IMR-90 (cell line): ENCODE results near the gene DAPK1. TPM values are rescaled to one million over a fixed set of nuclear protein-coding genes. Genes with fewer than 3 reads are reported as not detected.

ENCODE experiments used
- ATAC-seq: fragments of 200-7000 bp; cut with Tn5 transposase; 2 replicates; pipeline ENCODE4 v1.9.1; 2020; ENCODE audit warnings: low read depth, mild to moderate bottlenecking, moderate library complexity
- BruUV-seq: library from RNA; stranded (reverse); fragments of 400-500 nt; replicated peaks from 2 replicates; lab custom pipeline; 2021; lab: Mats Ljungman, UMichigan
- CTCF ChIA-PET: fragments of 300-600 bp; formaldehyde crosslinking; extraction: SDS; loops from one replicate; lab custom pipeline; 2021; ENCODE audit warnings: antibody characterized with exemption; lab: Yijun Ruan, JAX
- POLR2A ChIA-PET: fragments of 300-600 bp; sonication (Branson Sonifier 250); formaldehyde crosslinking; loops from one replicate; lab custom pipeline; 2022; ENCODE audit warnings: antibody characterized with exemption; ENCODE audit not compliant: unreplicated experiment; lab: Charles Lee
- DNase-seq: peaks from one replicate; pipeline ENCODE4 v3.0.0; 2013
- H2AFZ ChIP-seq: replicated peaks from 2 replicates; pipeline ENCODE3; 2013; ENCODE audit warnings: low read length, mild to moderate bottlenecking; ENCODE audit not compliant: poor library complexity
- H2AK5ac ChIP-seq: 2 replicates; pipeline ENCODE4 v1.6.1; 2013; ENCODE audit warnings: low read depth, low read length, inconsistent platforms
- H2AK9ac ChIP-seq: replicated peaks from 2 replicates; pipeline ENCODE3; 2013; ENCODE audit warnings: mild to moderate bottlenecking, low read depth, low read length, moderate library complexity; ENCODE audit not compliant: poor library complexity
- H2BK120ac ChIP-seq: 2 replicates; pipeline ENCODE4 v1.6.1; 2013; ENCODE audit warnings: low read depth, low read length, inconsistent platforms
- H2BK15ac ChIP-seq: 3 replicates; pipeline ENCODE4 v1.6.1; 2013; ENCODE audit warnings: low read depth, low read length, inconsistent platforms
- H2BK20ac ChIP-seq: 2 replicates; pipeline ENCODE4 v1.6.1; 2013; ENCODE audit warnings: low read depth, mild to moderate bottlenecking, inconsistent platforms, low read length, moderate library complexity
- H2BK5ac ChIP-seq: 2 replicates; pipeline ENCODE4 v1.6.1; 2013; ENCODE audit warnings: mild to moderate bottlenecking, low read depth, low read length, inconsistent platforms; ENCODE audit not compliant: poor library complexity, severe bottlenecking
- H3K14ac ChIP-seq: replicated peaks from 2 replicates; pipeline ENCODE4 v1.6.1; 2013; ENCODE audit warnings: low read depth, low read length, inconsistent platforms
- H3K18ac ChIP-seq: 2 replicates; pipeline ENCODE4 v1.6.1; 2013; ENCODE audit warnings: low read depth, low read length, control low read depth
- H3K23ac ChIP-seq: 2 replicates; pipeline ENCODE4 v1.6.1; 2013; ENCODE audit warnings: low read depth, low read length, inconsistent platforms
- H3K27ac ChIP-seq: 2 replicates; pipeline ENCODE4 v1.5.1; 2013; ENCODE audit warnings: mild to moderate bottlenecking, control low read depth, low read length; ENCODE audit not compliant: insufficient read depth
- H3K27me3 ChIP-seq: 2 replicates; pipeline ENCODE4 v1.6.1; 2013; ENCODE audit warnings: low read length; ENCODE audit not compliant: control insufficient read depth, insufficient read depth
- H3K36me3 ChIP-seq: 2 replicates; pipeline ENCODE4 v1.6.1; 2013; ENCODE audit warnings: low read length, mixed read lengths; ENCODE audit not compliant: control insufficient read depth, insufficient read depth
- H3K4ac ChIP-seq: 2 replicates; pipeline ENCODE4 v1.6.1; 2013; ENCODE audit warnings: low read depth, low read length, inconsistent platforms
- H3K4me1 ChIP-seq: 2 replicates; pipeline ENCODE4 v1.6.1; 2013; ENCODE audit warnings: low read length, mixed read lengths; ENCODE audit not compliant: control insufficient read depth, insufficient read depth
- H3K4me2 ChIP-seq: 2 replicates; pipeline ENCODE4 v1.6.1; 2013; ENCODE audit warnings: low read depth, mild to moderate bottlenecking, control low read depth, low read length, moderate library complexity
- H3K4me3 ChIP-seq: 2 replicates; pipeline ENCODE4 v1.5.1; 2013; ENCODE audit warnings: low read depth, mild to moderate bottlenecking, control low read depth, low read length, moderate library complexity; ENCODE audit not compliant: insufficient read depth
- H3K56ac ChIP-seq: 2 replicates; pipeline ENCODE4 v1.6.1; 2013; ENCODE audit warnings: low read length, inconsistent platforms; ENCODE audit not compliant: insufficient read depth; ENCODE audit errors: extremely low read depth
- H3K79me1 ChIP-seq, 2 experiments: 2 replicates each; pipeline ENCODE4 v1.6.1; 2013; ENCODE audit warnings: low read length in 2 of 2, inconsistent platforms in 1 of 2, low read depth in 1 of 2
- H3K9ac ChIP-seq: 2 replicates; pipeline ENCODE4 v1.6.1; 2013; ENCODE audit warnings: low read depth, low read length, control low read depth
- H3K9me1 ChIP-seq: 2 replicates; pipeline ENCODE4 v1.6.1; 2013; ENCODE audit warnings: low read length, inconsistent platforms; ENCODE audit not compliant: insufficient read depth
- H3K9me3 ChIP-seq: 2 replicates; pipeline ENCODE4 v1.6.1; 2013; ENCODE audit warnings: low read length; ENCODE audit not compliant: control insufficient read depth, insufficient read depth
- H4K20me1 ChIP-seq: 2 replicates; pipeline ENCODE4 v1.6.1; 2013; ENCODE audit warnings: low read length, inconsistent platforms; ENCODE audit not compliant: insufficient read depth
- H4K5ac ChIP-seq: 2 replicates; pipeline ENCODE4 v1.6.1; 2013; ENCODE audit warnings: mild to moderate bottlenecking, low read depth, low read length, control low read depth
- H4K8ac ChIP-seq, 2 experiments: 2 replicates each; pipeline ENCODE4 v1.6.1; 2013; ENCODE audit warnings: low read depth in 2 of 2, low read length in 2 of 2, control low read depth in 1 of 2, inconsistent platforms in 1 of 2
- H4K91ac ChIP-seq: 2 replicates; pipeline ENCODE4 v1.6.1; 2013; ENCODE audit warnings: low read depth, low read length, inconsistent platforms; ENCODE audit not compliant: insufficient read depth
- CEBPB ChIP-seq: IDR thresholded peaks from 2 replicates; pipeline ENCODE4 v1.6.1; 2012; ENCODE audit warnings: low read depth, low read length, improper control_type of control experiment
- MAZ ChIP-seq: IDR thresholded peaks from 2 replicates; pipeline ENCODE4 v1.6.1; 2012; ENCODE audit warnings: low read depth, mild to moderate bottlenecking, low read length, improper control_type of control experiment, moderate library complexity, borderline replicate concordance
- MXI1 ChIP-seq: IDR thresholded peaks from 2 replicates; pipeline ENCODE4 v1.6.1; 2012; ENCODE audit warnings: low read depth, mild to moderate bottlenecking, low read length, moderate library complexity, borderline replicate concordance
- NFE2L2 ChIP-seq: fragments of 150-350 bp; IDR thresholded peaks from 2 replicates; pipeline ENCODE4 v1.6.1; 2016; ENCODE audit warnings: low read depth, mild to moderate bottlenecking, low read length
- WGBS, 2 experiments: methylation state at CpG; one replicate each; pipeline versions ENCODE4 v1.1.5 to v1.1.7; 2013; ENCODE audit warnings: missing lambda C conversion rate in 2 of 2; ENCODE audit not compliant: insufficient read length in 1 of 2; ENCODE audit errors: extremely low coverage in 2 of 2; 5-methylcytosine and 5-hydroxymethylcytosine counted together
- dilution Hi-C: fragments of 300-500 bp; cut with HindIII; formaldehyde crosslinking; loops from one replicate; pipeline ENCODE4 v1.14.3; 2018; ENCODE audit warnings: low sequenced_read_pairs; ENCODE audit not compliant: unreplicated experiment
- in situ Hi-C: fragments of 300-500 bp; cut with MboI; formaldehyde crosslinking; loops from 3 replicates; pipeline ENCODE4 v1.14.3; 2019; ENCODE audit warnings: low sequenced_read_pairs, inconsistent platforms, mixed read lengths
- intact Hi-C: fragments of 100-400 bp; cut with micrococcal nuclease; formaldehyde crosslinking; loops from 2 replicates; pipeline ENCODE4 v1.10.0; 2022
- polyA plus RNA-seq, 3 experiments: library from polyadenylated mRNA; depleted of rRNA; stranded (reverse); fragments of >200 nt; gene quantifications; 2 replicates each; pipeline ENCODE4 v1.2.3, GENCODE V29; 2012; ENCODE audit warnings: low replicate concordance in 1 of 3
- total RNA-seq: library from RNA; depleted of rRNA; stranded (reverse); fragments of >200 nt; gene quantifications from 2 replicates; pipeline ENCODE4 v1.2.3, GENCODE V29; 2012
- TF ChIP-seq, protein P1 (sequence below): fragments of 150-350 bp; IDR thresholded peaks from 2 replicates; pipeline ENCODE4 v1.6.1; 2016; ENCODE audit warnings: low read depth, mild to moderate bottlenecking, low read length, moderate library complexity, borderline replicate concordance
- TF ChIP-seq, protein P2 (sequence below): conservative IDR thresholded peaks from 2 replicates; pipeline ENCODE4 v1.5.1; 2012; ENCODE audit warnings: mild to moderate bottlenecking, low read depth, low read length, improper control_type of control experiment
- TF ChIP-seq, protein P3 (sequence below): fragments of 150-350 bp; IDR thresholded peaks from 2 replicates; pipeline ENCODE4 v1.6.1; 2017; ENCODE audit warnings: mild to moderate bottlenecking, antibody characterized with exemption, low read length, low read depth

The DAPK1 gene
- total and polyA plus RNA-seq, 2 of the 4 experiments (the other 2 are of a cell fraction): under 0.01 to 0.03 TPM

DNA sequence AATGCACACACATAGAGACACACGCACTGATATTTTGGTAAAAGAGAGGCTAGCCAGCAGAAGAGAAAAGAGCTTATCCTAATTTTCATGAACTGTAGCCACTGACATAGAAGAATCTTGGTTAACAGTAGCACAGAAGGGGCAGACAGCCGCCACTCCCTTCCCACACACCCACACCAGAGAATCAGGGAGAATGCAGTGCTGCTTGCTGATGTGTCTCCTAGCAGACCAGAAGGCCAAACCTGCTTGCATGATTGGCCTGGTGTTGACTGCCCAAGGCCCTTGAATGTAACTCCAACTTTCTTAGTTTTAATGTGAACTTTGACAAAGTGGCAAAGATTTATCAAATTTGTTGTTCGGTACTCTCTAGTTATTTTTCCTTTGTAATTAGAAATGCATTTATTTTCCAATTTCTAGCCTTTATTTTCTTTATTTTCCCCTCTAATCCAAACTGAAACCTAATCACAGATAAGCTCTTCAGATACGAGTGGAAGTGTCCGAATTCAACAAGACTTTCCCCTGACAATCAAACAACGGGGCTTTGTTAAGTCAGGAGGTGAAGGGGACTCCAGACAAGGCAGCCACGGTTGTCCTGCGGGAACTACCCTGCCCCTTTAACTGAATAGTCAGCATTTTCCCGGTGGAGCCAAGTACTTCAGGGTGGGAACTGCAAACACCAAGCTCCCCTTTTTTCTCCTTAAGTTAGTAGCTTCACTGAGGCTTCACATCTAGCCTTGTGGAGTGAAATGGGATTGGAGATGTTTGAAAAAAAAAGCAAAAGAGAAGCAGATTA, 146.3 kb downstream of the DAPK1 start:
- Histone ChIP-seq H3K27ac (no peak overlapping the region), H3K27me3 (peaks cover 6% of the 10 kb centered on the region), H3K4me2 (no peak overlapping the region), H3K9me1 (no peaks in the 10 kb centered on the region), H3K4me3 (no peak overlapping the region), H3K36me3 (no peaks in the 10 kb centered on the region), H2AK5ac (no peak overlapping the region), H2BK15ac (no peak overlapping the region), H3K9me3 (no peaks in the 10 kb centered on the region), H3K9ac (no peak overlapping the region), H3K79me1 (no peaks in the 10 kb centered on the region), H3K4ac (no peak overlapping the region), H4K20me1 (no peaks in the 10 kb centered on the region), H4K91ac (no peak overlapping the region), H3K18ac (no peak overlapping the region), H3K56ac (no peak overlapping the region), H3K23ac (no peak overlapping the region), H2AFZ (no peak overlapping the region), H2BK20ac (no peak overlapping the region), H2BK5ac (no peak overlapping the region), H4K8ac (no peak overlapping the region), H4K5ac (no peak overlapping the region), H3K14ac (no peak overlapping the region), H2AK9ac (no peak overlapping the region), H2BK120ac (no peak overlapping the region), H3K4me1 (peaks cover 2% of the 10 kb centered on the region; the same call in 1 of the 2 replicates)
- WGBS, 2 experiments: no CpG with 5 or more reads among the region's 9 CpGs
- ATAC-seq: no peak
- BruUV-seq: no TSS peak
- TF ChIP-seq CEBPB: no peak
- TF ChIP-seq MAZ: no peak
- no peak for TF ChIP-seq NFE2L2
- TF ChIP-seq, protein P1, sequence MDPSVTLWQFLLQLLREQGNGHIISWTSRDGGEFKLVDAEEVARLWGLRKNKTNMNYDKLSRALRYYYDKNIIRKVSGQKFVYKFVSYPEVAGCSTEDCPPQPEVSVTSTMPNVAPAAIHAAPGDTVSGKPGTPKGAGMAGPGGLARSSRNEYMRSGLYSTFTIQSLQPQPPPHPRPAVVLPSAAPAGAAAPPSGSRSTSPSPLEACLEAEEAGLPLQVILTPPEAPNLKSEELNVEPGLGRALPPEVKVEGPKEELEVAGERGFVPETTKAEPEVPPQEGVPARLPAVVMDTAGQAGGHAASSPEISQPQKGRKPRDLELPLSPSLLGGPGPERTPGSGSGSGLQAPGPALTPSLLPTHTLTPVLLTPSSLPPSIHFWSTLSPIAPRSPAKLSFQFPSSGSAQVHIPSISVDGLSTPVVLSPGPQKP: no peak
- TF ChIP-seq, protein P2, sequence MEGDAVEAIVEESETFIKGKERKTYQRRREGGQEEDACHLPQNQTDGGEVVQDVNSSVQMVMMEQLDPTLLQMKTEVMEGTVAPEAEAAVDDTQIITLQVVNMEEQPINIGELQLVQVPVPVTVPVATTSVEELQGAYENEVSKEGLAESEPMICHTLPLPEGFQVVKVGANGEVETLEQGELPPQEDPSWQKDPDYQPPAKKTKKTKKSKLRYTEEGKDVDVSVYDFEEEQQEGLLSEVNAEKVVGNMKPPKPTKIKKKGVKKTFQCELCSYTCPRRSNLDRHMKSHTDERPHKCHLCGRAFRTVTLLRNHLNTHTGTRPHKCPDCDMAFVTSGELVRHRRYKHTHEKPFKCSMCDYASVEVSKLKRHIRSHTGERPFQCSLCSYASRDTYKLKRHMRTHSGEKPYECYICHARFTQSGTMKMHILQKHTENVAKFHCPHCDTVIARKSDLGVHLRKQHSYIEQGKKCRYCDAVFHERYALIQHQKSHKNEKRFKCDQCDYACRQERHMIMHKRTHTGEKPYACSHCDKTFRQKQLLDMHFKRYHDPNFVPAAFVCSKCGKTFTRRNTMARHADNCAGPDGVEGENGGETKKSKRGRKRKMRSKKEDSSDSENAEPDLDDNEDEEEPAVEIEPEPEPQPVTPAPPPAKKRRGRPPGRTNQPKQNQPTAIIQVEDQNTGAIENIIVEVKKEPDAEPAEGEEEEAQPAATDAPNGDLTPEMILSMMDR: no peak
- TF ChIP-seq, protein P3, sequence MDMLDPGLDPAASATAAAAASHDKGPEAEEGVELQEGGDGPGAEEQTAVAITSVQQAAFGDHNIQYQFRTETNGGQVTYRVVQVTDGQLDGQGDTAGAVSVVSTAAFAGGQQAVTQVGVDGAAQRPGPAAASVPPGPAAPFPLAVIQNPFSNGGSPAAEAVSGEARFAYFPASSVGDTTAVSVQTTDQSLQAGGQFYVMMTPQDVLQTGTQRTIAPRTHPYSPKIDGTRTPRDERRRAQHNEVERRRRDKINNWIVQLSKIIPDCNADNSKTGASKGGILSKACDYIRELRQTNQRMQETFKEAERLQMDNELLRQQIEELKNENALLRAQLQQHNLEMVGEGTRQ: no peak
- no peak for TF ChIP-seq MXI1
- in situ Hi-C loops: no loop called here
- CTCF ChIA-PET: interaction anchor here (0.6 to 0.7 kb wide), 2 partner anchors 19 to 657 kb away, joined by 4 to 5 read pairs; no protein-coding TSS in a partner anchor
- dilution Hi-C loops: no loop called here
- intact Hi-C loops: loop anchor here (5.0 kb wide), 1 partner anchor 307 kb away; no protein-coding TSS in a partner anchor
- no peak for DNase-seq
- POLR2A ChIA-PET: no interaction called here
